Trophoblast cell (in vitro differentiated cells and primary cell): ENCODE results near the gene HOXD4.

Experiments
- DNase-seq, 2 donors: peaks; one replicate each; pipeline ENCODE4 v3.0.0-alpha.2; 2016
- H2AFZ ChIP-seq: 2 replicates; pipeline ENCODE4 v1.6.1; 2013; ENCODE audit warnings: low read length, moderate library complexity, mild to moderate bottlenecking; ENCODE audit not compliant: insufficient read depth, poor library complexity
- H2AK5ac ChIP-seq: 2 replicates; pipeline ENCODE4 v1.6.1; 2013; ENCODE audit warnings: mild to moderate bottlenecking, low read length
- H2BK120ac ChIP-seq: 2 replicates; pipeline ENCODE4 v1.6.1; 2013; ENCODE audit warnings: low read length, mild to moderate bottlenecking, moderate library complexity; ENCODE audit not compliant: insufficient read depth, poor library complexity
- H2BK12ac ChIP-seq: 2 replicates; pipeline ENCODE4 v1.6.1; 2013; ENCODE audit warnings: mild to moderate bottlenecking, low read length, moderate library complexity
- H2BK5ac ChIP-seq: 2 replicates; pipeline ENCODE4 v1.6.1; 2013; ENCODE audit warnings: low read length, low read depth, moderate library complexity, mild to moderate bottlenecking; ENCODE audit not compliant: poor library complexity
- H3K14ac ChIP-seq: 2 replicates; pipeline ENCODE4 v1.6.1; 2013; ENCODE audit warnings: mild to moderate bottlenecking, low read length
- H3K18ac ChIP-seq: 2 replicates; pipeline ENCODE4 v1.6.1; 2013; ENCODE audit warnings: mild to moderate bottlenecking, low read length
- H3K23ac ChIP-seq: 2 replicates; pipeline ENCODE4 v1.6.1; 2013; ENCODE audit warnings: low read length
- H3K27ac ChIP-seq: 2 replicates; pipeline ENCODE4 v1.5.1; 2013; ENCODE audit warnings: low read depth, mild to moderate bottlenecking, inconsistent platforms, low read length, moderate library complexity
- H3K27me3 ChIP-seq: 2 replicates; pipeline ENCODE4 v1.6.1; 2013; ENCODE audit warnings: inconsistent platforms, mild to moderate bottlenecking, low read length, moderate library complexity; ENCODE audit not compliant: insufficient read depth
- H3K36me3 ChIP-seq, 2 experiments: 1 replicate in 1 of 2; 2 replicates in 1 of 2; pipeline ENCODE4 v1.6.1; 2013; ENCODE audit warnings: low read length in 2 of 2, mild to moderate bottlenecking in 2 of 2, moderate library complexity in 1 of 2; ENCODE audit not compliant: insufficient read depth in 2 of 2, control insufficient read depth in 1 of 2
- H3K4ac ChIP-seq: 2 replicates; pipeline ENCODE4 v1.6.1; 2013; ENCODE audit warnings: low read depth, mild to moderate bottlenecking, low read length, moderate library complexity
- H3K4me1 ChIP-seq, 2 experiments: 1 replicate in 1 of 2; 2 replicates in 1 of 2; pipeline ENCODE4 v1.6.1; 2013; ENCODE audit warnings: low read length in 2 of 2, mild to moderate bottlenecking in 2 of 2, moderate library complexity in 1 of 2; ENCODE audit not compliant: insufficient read depth in 2 of 2, control insufficient read depth in 1 of 2
- H3K4me2 ChIP-seq: 2 replicates; pipeline ENCODE4 v1.6.1; 2013; ENCODE audit warnings: inconsistent platforms, mild to moderate bottlenecking, low read length, moderate library complexity
- H3K4me3 ChIP-seq: 2 replicates; pipeline ENCODE4 v1.5.1; 2013; ENCODE audit warnings: mild to moderate bottlenecking, low read depth, low read length, inconsistent platforms
- H3K79me1 ChIP-seq: one replicate; pipeline ENCODE4 v1.6.1; 2013; ENCODE audit warnings: low read length
- H3K79me2 ChIP-seq: 2 replicates; pipeline ENCODE4 v1.6.1; 2013; ENCODE audit warnings: low read length, mild to moderate bottlenecking; ENCODE audit not compliant: control insufficient read depth, insufficient read depth, poor library complexity
- H3K9ac ChIP-seq: 2 replicates; pipeline ENCODE4 v1.6.1; 2013; ENCODE audit warnings: mild to moderate bottlenecking, low read length
- H3K9me3 ChIP-seq: 2 replicates; pipeline ENCODE4 v1.6.1; 2013; ENCODE audit warnings: low read depth, mild to moderate bottlenecking, control low read depth, inconsistent platforms, low read length; ENCODE audit not compliant: insufficient read depth
- H4K12ac ChIP-seq: 2 replicates; pipeline ENCODE4 v1.6.1; 2013; ENCODE audit warnings: low read depth, mild to moderate bottlenecking, low read length, moderate library complexity
- H4K8ac ChIP-seq: 2 replicates; pipeline ENCODE4 v1.6.1; 2013; ENCODE audit warnings: low read depth, mild to moderate bottlenecking, low read length, moderate library complexity
- H4K91ac ChIP-seq: one replicate; pipeline ENCODE4 v1.6.1; 2013; ENCODE audit warnings: low read depth, mild to moderate bottlenecking, low read length, moderate library complexity
- WGBS: extraction: QIAGEN DNeasy Blood & Tissue Kit; methylation state at CpG from one replicate; pipeline ENCODE4 v1.1.7; 2013; ENCODE audit warnings: missing lambda C conversion rate; ENCODE audit not compliant: insufficient read length, insufficient coverage; ENCODE audit errors: extremely low coverage; 5-methylcytosine and 5-hydroxymethylcytosine counted together

HOXD4 gene

GRCh38 chr2:176130957-176131847 lies 20.1 kb upstream of the HOXD4 start:
- Histone ChIP-seq H3K27ac (no peak overlapping the region), H3K79me1 (no peaks in the 10 kb centered on the region), H3K23ac (no peak overlapping the region), H3K9me3 (peaks cover 6% of the 10 kb centered on the region), H3K4me2 (no peak overlapping the region), H2BK5ac (no peak overlapping the region), H3K4me3 (no peak overlapping the region), H4K8ac (no peak overlapping the region), H3K27me3 (peaks cover 76% of the 10 kb centered on the region), H3K4me1 (peaks cover 9 to 17% of the 10 kb centered on the region in 2 experiments), H4K12ac (no peak overlapping the region), H3K79me2 (no peaks in the 10 kb centered on the region), H3K14ac (no peak overlapping the region), H4K91ac (no peak overlapping the region), H3K9ac (no peak overlapping the region), H3K4ac (no peak overlapping the region), H2BK120ac (no peak overlapping the region), H2AK5ac (no peak overlapping the region), H3K36me3 (no peaks in the 10 kb centered on the region), H3K18ac (no peak overlapping the region), H2AFZ (no peak overlapping the region), H2BK12ac (no peak overlapping the region)
- no peak for DNase-seq
- WGBS, result no CpG with 5 or more reads among the region's 15 CpGs

- no peak overlapping the region for H3K9ac ChIP-seq
- H3K9me3 ChIP-seq, result peaks cover 8% of the 10 kb centered on the region
- H3K23ac ChIP-seq, result no peak overlapping the region
- peaks cover 81% of the 10 kb centered on the region for H3K27me3 ChIP-seq
- H3K14ac ChIP-seq, result no peak overlapping the region
- no peak for DNase-seq
- no peak overlapping the region for H3K27ac ChIP-seq
- no peak overlapping the region for H3K4me2 ChIP-seq
- H3K4me1 ChIP-seq, result peaks cover 9 to 21% of the 10 kb centered on the region in 2 experiments
- no CpG with 5 or more reads among the region's 4 CpGs for WGBS
- no peak overlapping the region for H2BK120ac ChIP-seq
- H4K8ac ChIP-seq, result no peak overlapping the region
- no peak overlapping the region for H2BK5ac ChIP-seq
- no peak overlapping the region for H4K12ac ChIP-seq
- no peaks in the 10 kb centered on the region for H3K79me2 ChIP-seq
- no peak overlapping the region for H2AK5ac ChIP-seq
- H2BK12ac ChIP-seq, result no peak overlapping the region
- H3K36me3 ChIP-seq, result no peaks in the 10 kb centered on the region
- no peak overlapping the region for H4K91ac ChIP-seq
- H3K79me1 ChIP-seq, result no peaks in the 10 kb centered on the region
- no peak overlapping the region for H3K18ac ChIP-seq
- no peak overlapping the region for H2AFZ ChIP-seq
- H3K4ac ChIP-seq, result no peak overlapping the region
- no peak overlapping the region for H3K4me3 ChIP-seq
Measured at GRCh38 chr2:176131848-176132158, 19.5 kb upstream of the HOXD4 start.

- WGBS, result no CpG with 5 or more reads among the region's 33 CpGs
- Histone ChIP-seq H3K4me2 (no peak overlapping the region), H3K23ac (no peak overlapping the region)
Measured at GRCh38 chr2:176132205-176133171, 18.9 kb upstream of the HOXD4 start.

GRCh38 chr2:176133389-176133788 lies 18.0 kb upstream of the HOXD4 start:
- H3K23ac ChIP-seq, result no peak overlapping the region
- H2BK5ac ChIP-seq, result no peak overlapping the region
- H3K4me3 ChIP-seq, result peak overlapping the region; percentile 13
- no peak overlapping the region for H3K18ac ChIP-seq
- no peaks in the 10 kb centered on the region for H3K79me2 ChIP-seq
- H2AK5ac ChIP-seq, result no peak overlapping the region
- H3K27ac ChIP-seq, result no peak overlapping the region
- H4K91ac ChIP-seq, result no peak overlapping the region
- no peak overlapping the region for H3K4ac ChIP-seq
- H4K8ac ChIP-seq, result no peak overlapping the region
- no peak overlapping the region for H2BK120ac ChIP-seq
- no peak overlapping the region for H2AFZ ChIP-seq
- H3K79me1 ChIP-seq, result no peaks in the 10 kb centered on the region
- no peak for DNase-seq
- no peak overlapping the region for H3K14ac ChIP-seq
- no peaks in the 10 kb centered on the region for H3K36me3 ChIP-seq
- peaks cover 86% of the 10 kb centered on the region for H3K27me3 ChIP-seq
- H2BK12ac ChIP-seq, result no peak overlapping the region
- no peak overlapping the region for H4K12ac ChIP-seq
- no peak overlapping the region for H3K4me2 ChIP-seq
- H3K9ac ChIP-seq, result no peak overlapping the region
- H3K9me3 ChIP-seq, result peaks cover 9% of the 10 kb centered on the region
- H3K4me1 ChIP-seq, result peaks cover 9 to 22% of the 10 kb centered on the region in 2 experiments

More at GRCh38 chr2:176132205-176133171, 18.9 kb upstream of the HOXD4 start:
- no peak overlapping the region for H2AK5ac ChIP-seq
- H2BK12ac ChIP-seq, result no peak overlapping the region
- H3K79me1 ChIP-seq, result no peaks in the 10 kb centered on the region
- no peak overlapping the region for H3K4me3 ChIP-seq
- peak in 1 of 2 donors; percentile 13 for DNase-seq
- H3K9ac ChIP-seq, result no peak overlapping the region
- no peak overlapping the region for H4K91ac ChIP-seq
- no peak overlapping the region for H2BK5ac ChIP-seq
- no peak overlapping the region for H3K14ac ChIP-seq
- no peak overlapping the region for H4K8ac ChIP-seq
- H3K79me2 ChIP-seq, result no peaks in the 10 kb centered on the region
- H3K18ac ChIP-seq, result no peak overlapping the region
- peaks cover 8% of the 10 kb centered on the region for H3K9me3 ChIP-seq
- H3K27ac ChIP-seq, result no peak overlapping the region
- H2BK120ac ChIP-seq, result no peak overlapping the region
- H2AFZ ChIP-seq, result no peak overlapping the region
- no peaks in the 10 kb centered on the region for H3K36me3 ChIP-seq
- peaks cover 9 to 22% of the 10 kb centered on the region in 2 experiments for H3K4me1 ChIP-seq
- no peak overlapping the region for H3K4ac ChIP-seq
- peaks cover 87% of the 10 kb centered on the region for H3K27me3 ChIP-seq
- no peak overlapping the region for H4K12ac ChIP-seq
